ENCODE results near the gene IGFBP2. TPM values are rescaled to one million over a fixed set of nuclear protein-coding genes. Genes with fewer than 3 reads are reported as not detected.

IGFBP2 gene
- total and polyA plus RNA-seq, 2 of the 4 experiments (the other 2 are of a cell fraction), result 33.5 to 236 TPM

DNA sequence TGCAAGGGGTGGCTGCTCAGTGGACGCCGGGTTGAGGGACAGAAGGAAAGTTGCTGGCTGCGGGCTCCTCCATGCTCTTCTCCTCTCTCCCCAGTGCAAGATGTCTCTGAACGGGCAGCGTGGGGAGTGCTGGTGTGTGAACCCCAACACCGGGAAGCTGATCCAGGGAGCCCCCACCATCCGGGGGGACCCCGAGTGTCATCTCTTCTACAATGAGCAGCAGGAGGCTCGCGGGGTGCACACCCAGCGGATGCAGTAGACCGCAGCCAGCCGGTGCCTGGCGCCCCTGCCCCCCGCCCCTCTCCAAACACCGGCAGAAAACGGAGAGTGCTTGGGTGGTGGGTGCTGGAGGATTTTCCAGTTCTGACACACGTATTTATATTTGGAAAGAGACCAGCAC lies 30.6 kb downstream of the IGFBP2 start:
- in situ Hi-C loops (cut with MboI; ENCODE audit: low sequenced_read_pairs) (loop anchor here (10.0 kb wide), 1 partner anchor 439 kb away; no protein-coding TSS in a partner anchor), intact Hi-C loops (cut with micrococcal nuclease) (loop anchor here (10.0 kb wide), 1 partner anchor 629 kb away; no protein-coding TSS in a partner anchor), dilution Hi-C loops (cut with HindIII; ENCODE audit: low sequenced_read_pairs, unreplicated experiment) (loop anchor here (25.0 kb wide), 1 partner anchor 152 kb away; no protein-coding TSS in a partner anchor)
- no peak overlapping the region for H4K5ac ChIP-seq (ENCODE audit: low read depth, low read length)
- ChIA-PET POLR2A (ENCODE audit: unreplicated experiment) (no interaction called here), CTCF (interaction anchor here (1.4 to 10.0 kb wide), 2 partner anchors 146 to 1122 kb away, joined by 4 to 88 read pairs; no protein-coding TSS in a partner anchor)
- H2AFZ ChIP-seq (replicated peaks; ENCODE audit: low read length, poor library complexity), result no peak overlapping the region
- H3K27ac ChIP-seq (ENCODE audit: insufficient read depth, low read length), result no peak overlapping the region
- no peaks in the 10 kb centered on the region for H3K27me3 ChIP-seq (ENCODE audit: control insufficient read depth, insufficient read depth, low read length)
- ATAC-seq (ENCODE audit: low read depth), result no peak
- H3K36me3 ChIP-seq (ENCODE audit: control insufficient read depth, insufficient read depth, low read length), result peaks cover 2% of the 10 kb centered on the region; the same call in 1 of the 2 replicates
- peak overlapping the region; percentile 20 for H2AK9ac ChIP-seq (replicated peaks; ENCODE audit: low read depth, low read length, poor library complexity)
- H2BK15ac ChIP-seq (ENCODE audit: low read depth, low read length), result no peak overlapping the region
- TF ChIP-seq CHD1 (IDR thresholded peaks at IDR 0.05; ENCODE audit: low read depth, low read length) (no peak), RAD21 (IDR thresholded peaks at IDR 0.05; ENCODE audit: low read length) (no peak), SMC3 (IDR thresholded peaks at IDR 0.05; ENCODE audit: low read depth, low read length) (no peak), MAZ (IDR thresholded peaks at IDR 0.05; ENCODE audit: borderline replicate concordance, low read depth, low read length) (no peak), MAFK (IDR thresholded peaks at IDR 0.05; ENCODE audit: low read depth, low read length) (no peak), FOS (IDR thresholded peaks at IDR 0.05; ENCODE audit: low read depth, low read length) (no peak), POLR2A (IDR thresholded peaks at IDR 0.05; ENCODE audit: low read depth, low read length) (no peak), NFE2L2 (IDR thresholded peaks at IDR 0.05; ENCODE audit: low read depth, low read length) (no peak), MXI1 (IDR thresholded peaks at IDR 0.05; ENCODE audit: borderline replicate concordance, low read depth, low read length) (no peak), BHLHE40 (IDR thresholded peaks at IDR 0.05; ENCODE audit: low read depth, low read length) (no peak)
- TF ChIP-seq, protein P1, sequence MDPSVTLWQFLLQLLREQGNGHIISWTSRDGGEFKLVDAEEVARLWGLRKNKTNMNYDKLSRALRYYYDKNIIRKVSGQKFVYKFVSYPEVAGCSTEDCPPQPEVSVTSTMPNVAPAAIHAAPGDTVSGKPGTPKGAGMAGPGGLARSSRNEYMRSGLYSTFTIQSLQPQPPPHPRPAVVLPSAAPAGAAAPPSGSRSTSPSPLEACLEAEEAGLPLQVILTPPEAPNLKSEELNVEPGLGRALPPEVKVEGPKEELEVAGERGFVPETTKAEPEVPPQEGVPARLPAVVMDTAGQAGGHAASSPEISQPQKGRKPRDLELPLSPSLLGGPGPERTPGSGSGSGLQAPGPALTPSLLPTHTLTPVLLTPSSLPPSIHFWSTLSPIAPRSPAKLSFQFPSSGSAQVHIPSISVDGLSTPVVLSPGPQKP (IDR thresholded peaks at IDR 0.05; ENCODE audit: borderline replicate concordance, low read depth, low read length), result no peak
- TF ChIP-seq, protein P2, sequence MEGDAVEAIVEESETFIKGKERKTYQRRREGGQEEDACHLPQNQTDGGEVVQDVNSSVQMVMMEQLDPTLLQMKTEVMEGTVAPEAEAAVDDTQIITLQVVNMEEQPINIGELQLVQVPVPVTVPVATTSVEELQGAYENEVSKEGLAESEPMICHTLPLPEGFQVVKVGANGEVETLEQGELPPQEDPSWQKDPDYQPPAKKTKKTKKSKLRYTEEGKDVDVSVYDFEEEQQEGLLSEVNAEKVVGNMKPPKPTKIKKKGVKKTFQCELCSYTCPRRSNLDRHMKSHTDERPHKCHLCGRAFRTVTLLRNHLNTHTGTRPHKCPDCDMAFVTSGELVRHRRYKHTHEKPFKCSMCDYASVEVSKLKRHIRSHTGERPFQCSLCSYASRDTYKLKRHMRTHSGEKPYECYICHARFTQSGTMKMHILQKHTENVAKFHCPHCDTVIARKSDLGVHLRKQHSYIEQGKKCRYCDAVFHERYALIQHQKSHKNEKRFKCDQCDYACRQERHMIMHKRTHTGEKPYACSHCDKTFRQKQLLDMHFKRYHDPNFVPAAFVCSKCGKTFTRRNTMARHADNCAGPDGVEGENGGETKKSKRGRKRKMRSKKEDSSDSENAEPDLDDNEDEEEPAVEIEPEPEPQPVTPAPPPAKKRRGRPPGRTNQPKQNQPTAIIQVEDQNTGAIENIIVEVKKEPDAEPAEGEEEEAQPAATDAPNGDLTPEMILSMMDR (conservative IDR thresholded peaks at IDR 0.05; ENCODE audit: low read depth, low read length), result no peak
- TF ChIP-seq, protein P3, sequence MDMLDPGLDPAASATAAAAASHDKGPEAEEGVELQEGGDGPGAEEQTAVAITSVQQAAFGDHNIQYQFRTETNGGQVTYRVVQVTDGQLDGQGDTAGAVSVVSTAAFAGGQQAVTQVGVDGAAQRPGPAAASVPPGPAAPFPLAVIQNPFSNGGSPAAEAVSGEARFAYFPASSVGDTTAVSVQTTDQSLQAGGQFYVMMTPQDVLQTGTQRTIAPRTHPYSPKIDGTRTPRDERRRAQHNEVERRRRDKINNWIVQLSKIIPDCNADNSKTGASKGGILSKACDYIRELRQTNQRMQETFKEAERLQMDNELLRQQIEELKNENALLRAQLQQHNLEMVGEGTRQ (IDR thresholded peaks at IDR 0.05; ENCODE audit: low read depth, low read length), result no peak
- H4K20me1 ChIP-seq (ENCODE audit: insufficient read depth, low read length), result no peaks in the 10 kb centered on the region
- H2BK20ac ChIP-seq (ENCODE audit: low read depth, low read length), result no peak overlapping the region
- no peak overlapping the region for H3K56ac ChIP-seq (ENCODE audit: extremely low read depth, insufficient read depth, low read length)
- H3K4me3 ChIP-seq (ENCODE audit: insufficient read depth, low read depth, low read length), result no peak overlapping the region
- no peak overlapping the region for H2BK120ac ChIP-seq (ENCODE audit: low read depth, low read length)
- H3K79me1 ChIP-seq (ENCODE audit: low read depth in 1 of 2, low read length in 2 of 2), result no peaks in the 10 kb centered on the region
- no peaks in the 10 kb centered on the region; the same call in 1 of the 2 replicates for H3K4me1 ChIP-seq (ENCODE audit: control insufficient read depth, insufficient read depth, low read length)
- no peak overlapping the region for H3K9ac ChIP-seq (ENCODE audit: low read depth, low read length)
- H2AK5ac ChIP-seq (ENCODE audit: low read depth, low read length), result no peak overlapping the region
- H3K14ac ChIP-seq (replicated peaks; ENCODE audit: low read depth, low read length), result no peak overlapping the region
- no peak overlapping the region for H4K91ac ChIP-seq (ENCODE audit: insufficient read depth, low read depth, low read length)
- no CpG with 5 or more reads among the region's 18 CpGs for WGBS, 2 experiments (ENCODE audit: extremely low coverage in 2 of 2, insufficient read length in 1 of 2)
- no peak overlapping the region for H3K4ac ChIP-seq (ENCODE audit: low read depth, low read length)
- no peak overlapping the region for H3K4me2 ChIP-seq (ENCODE audit: low read depth, low read length)
- no peak overlapping the region for H3K23ac ChIP-seq (ENCODE audit: low read depth, low read length)
- no peaks in the 10 kb centered on the region for H3K9me3 ChIP-seq (ENCODE audit: control insufficient read depth, insufficient read depth, low read length)
- no peak overlapping the region for H3K18ac ChIP-seq (ENCODE audit: low read depth, low read length)
- no TSS peak for BruUV-seq (replicated peaks)
- DNase-seq, result no peak
- no peaks in the 10 kb centered on the region for H3K9me1 ChIP-seq (ENCODE audit: insufficient read depth, low read length)
- H2BK5ac ChIP-seq (ENCODE audit: low read depth, low read length, poor library complexity, severe bottlenecking), result no peak overlapping the region
- no peak overlapping the region for H4K8ac ChIP-seq (ENCODE audit: low read depth in 2 of 2, low read length in 2 of 2)
